ENCODE results near the gene RASGRF1. TPM values are rescaled to one million over a fixed set of nuclear protein-coding genes. Genes with fewer than 3 reads are reported as not detected.

RASGRF1 gene
- total RNA-seq, 2 experiments from 2014 or later = 0.02 TPM; not detected in 1

Other genes with a start within 250 kb of the RASGRF1 start
- 100 to 1,000 TPM; 256 to 264 TPM for gene MORF4L1, start 217.9 kb downstream of the RASGRF1 start, total RNA-seq
- gene CTSH, start 145.7 kb downstream of the RASGRF1 start, total RNA-seq = 1 to 10 TPM; 7.2 to 7.4 TPM
- gene ANKRD34C, start 191.9 kb upstream of the RASGRF1 start, total RNA-seq = not detected
- 10 to 100 TPM; 55.5 to 55.8 TPM for gene TMED3, start 220.3 kb upstream of the RASGRF1 start, total RNA-seq

Measured in activated CD8-positive, alpha-beta memory T cell treated with anti-CD3 and anti-CD28 coated beads for 36 hours (primary cell).